PC-9 (cell line): ENCODE results near the gene MYOM3.

Experiments
- EZH2 ChIP-seq: fragments of 200-600 bp; sonication (generic); IDR thresholded peaks from 2 replicates; pipeline ENCODE4 v1.8.0; 2017; ENCODE audit warnings: antibody characterized with exemption, low read depth
- TF ChIP-seq, protein P1 (sequence below): fragments of 200-600 bp; sonication (generic); conservative IDR thresholded peaks from 2 replicates; pipeline ENCODE4 v1.6.1; 2017; ENCODE audit warnings: mixed run types, antibody characterized with exemption, mild to moderate bottlenecking, moderate library complexity

DNA sequence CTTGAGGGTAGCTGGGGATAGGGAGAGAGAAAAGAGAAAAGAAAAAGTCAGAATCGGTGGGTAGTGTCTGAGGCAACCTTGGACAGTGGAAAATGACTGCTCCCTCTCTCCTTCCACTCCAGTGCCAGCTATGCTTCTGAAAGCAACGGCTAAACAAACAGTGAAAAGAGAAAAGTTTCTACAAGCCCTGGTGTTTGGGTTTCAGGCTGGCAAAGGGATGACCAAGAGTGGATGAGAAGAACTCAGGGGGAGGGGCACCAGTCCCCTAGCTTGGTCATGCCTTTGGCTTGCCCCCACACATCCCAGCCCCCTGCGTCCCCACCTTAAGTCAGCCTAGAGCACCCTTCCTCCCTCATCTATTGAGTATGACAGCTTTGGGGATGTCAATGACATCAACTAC, 22.4 kb upstream of the MYOM3 start:
- TF ChIP-seq, protein P1, sequence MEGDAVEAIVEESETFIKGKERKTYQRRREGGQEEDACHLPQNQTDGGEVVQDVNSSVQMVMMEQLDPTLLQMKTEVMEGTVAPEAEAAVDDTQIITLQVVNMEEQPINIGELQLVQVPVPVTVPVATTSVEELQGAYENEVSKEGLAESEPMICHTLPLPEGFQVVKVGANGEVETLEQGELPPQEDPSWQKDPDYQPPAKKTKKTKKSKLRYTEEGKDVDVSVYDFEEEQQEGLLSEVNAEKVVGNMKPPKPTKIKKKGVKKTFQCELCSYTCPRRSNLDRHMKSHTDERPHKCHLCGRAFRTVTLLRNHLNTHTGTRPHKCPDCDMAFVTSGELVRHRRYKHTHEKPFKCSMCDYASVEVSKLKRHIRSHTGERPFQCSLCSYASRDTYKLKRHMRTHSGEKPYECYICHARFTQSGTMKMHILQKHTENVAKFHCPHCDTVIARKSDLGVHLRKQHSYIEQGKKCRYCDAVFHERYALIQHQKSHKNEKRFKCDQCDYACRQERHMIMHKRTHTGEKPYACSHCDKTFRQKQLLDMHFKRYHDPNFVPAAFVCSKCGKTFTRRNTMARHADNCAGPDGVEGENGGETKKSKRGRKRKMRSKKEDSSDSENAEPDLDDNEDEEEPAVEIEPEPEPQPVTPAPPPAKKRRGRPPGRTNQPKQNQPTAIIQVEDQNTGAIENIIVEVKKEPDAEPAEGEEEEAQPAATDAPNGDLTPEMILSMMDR: no peak
- no peak for TF ChIP-seq EZH2
